HT-29 (cell line): ENCODE data around the gene RANBP1. TPM values are rescaled to one million over a fixed set of nuclear protein-coding genes. Genes with fewer than 3 reads are reported as not detected.

ENCODE experiments used
- DNase-seq: peaks from one replicate; pipeline ENCODE4 v3.0.0-alpha.2; 2015; ENCODE audit warnings: low spot score
- total RNA-seq: library from RNA; depleted of rRNA; stranded (reverse); fragments of >200 nt; shearing (Covaris generic); gene quantifications from 2 replicates; pipeline ENCODE4 v1.2.3, GENCODE V29; 2014

The RANBP1 gene
- total RNA-seq, 1 experiment from 2014 or later = 978 TPM

DNA sequence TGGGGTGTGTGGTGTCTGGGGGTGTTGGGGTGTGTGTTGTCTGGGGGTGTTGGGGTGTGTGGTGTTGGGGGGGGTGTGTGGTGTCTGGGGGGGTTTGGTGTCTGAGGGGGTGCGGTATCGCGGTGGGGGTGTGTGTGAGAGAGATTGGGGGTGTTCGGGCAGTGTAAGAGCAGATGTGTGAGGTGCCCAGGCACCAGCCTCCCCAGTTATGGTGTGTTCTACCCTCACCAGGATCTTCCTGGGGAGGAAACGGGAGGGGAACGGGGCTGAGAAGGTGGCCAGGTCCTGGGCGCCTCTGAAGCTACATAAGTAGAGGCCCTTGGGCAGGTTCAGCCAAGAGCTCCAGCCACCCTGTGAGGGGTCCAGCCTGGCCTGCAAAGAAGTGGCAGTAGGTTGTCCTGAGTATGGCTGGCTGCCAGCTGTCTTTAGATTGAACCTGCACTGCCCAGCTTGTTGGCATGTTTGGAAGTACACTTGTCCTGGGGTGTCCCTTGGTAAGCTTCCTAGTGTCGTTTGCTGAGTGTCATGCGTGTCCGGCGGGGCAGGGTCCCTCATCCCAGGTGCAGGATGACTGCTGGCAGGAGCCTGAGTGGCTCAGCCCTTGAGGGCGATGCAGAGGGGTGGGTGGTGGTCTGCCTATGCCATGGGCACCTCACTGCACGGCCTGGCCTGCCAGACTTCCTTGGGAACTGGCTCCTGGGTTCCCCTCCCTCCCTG is 7.6 kb downstream of the RANBP1 start:
- no peak for DNase-seq

GRCh38 chr22:20124083-20124787 is 8.3 kb downstream of the RANBP1 start:
- no peak for DNase-seq

GRCh38 chr22:20125201-20126174 is 9.6 kb downstream of the RANBP1 start:
- no peak for DNase-seq

GRCh38 chr22:20126284-20127029 is 10.6 kb downstream of the RANBP1 start:
- DNase-seq = no peak

- DNase-seq = no peak
Observed at GRCh38 chr22:20127318-20127868, 11.5 kb downstream of the RANBP1 start.

- peak; percentile 34 for DNase-seq
Observed at GRCh38 chr22:20127869-20128618, 12.1 kb downstream of the RANBP1 start.

- peak; percentile 42 for DNase-seq
Observed at GRCh38 chr22:20128619-20128901, 12.7 kb downstream of the RANBP1 start.

DNA sequence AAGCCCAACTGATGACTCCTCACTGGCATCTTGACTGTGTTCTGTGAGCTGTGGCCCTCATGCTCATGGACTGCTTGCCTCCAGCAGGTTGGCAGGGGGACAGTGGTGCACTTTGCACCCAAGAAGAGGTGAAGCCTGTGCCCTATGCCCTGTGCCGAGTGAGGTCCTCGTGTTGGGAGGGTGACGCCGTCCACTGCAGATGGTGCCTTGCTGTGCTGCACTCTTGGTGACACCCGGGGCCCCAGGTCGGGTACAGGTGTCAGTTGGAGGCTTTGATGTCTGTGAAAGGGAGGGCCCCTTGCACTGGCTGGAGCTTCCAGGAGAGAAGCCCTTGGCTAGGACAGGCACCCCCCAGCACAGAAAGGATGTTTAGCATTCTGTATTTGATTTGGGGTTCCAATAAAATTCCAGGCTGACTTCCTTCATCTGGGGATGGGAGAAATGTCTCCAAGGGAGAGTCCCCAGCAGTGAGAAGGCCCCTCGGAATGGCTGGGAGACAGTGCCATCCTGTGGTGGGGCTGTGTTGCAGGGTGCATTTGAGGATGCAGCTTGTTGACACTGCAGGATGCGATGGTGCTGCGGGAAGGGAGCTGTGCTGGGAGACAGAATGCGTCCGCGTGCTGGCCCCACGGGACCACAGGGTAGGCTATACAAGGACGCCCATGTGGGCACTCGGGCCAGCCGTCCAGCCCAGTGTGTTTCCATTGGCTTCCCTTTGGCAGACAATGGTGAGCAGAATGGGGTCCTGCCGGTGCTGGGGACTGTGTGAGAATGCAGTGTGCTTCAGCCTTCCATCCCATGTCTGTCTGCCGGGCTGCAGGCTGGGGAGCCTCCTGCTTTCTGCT is 13.2 kb downstream of the RANBP1 start:
- DNase-seq = peak; percentile 77

- DNase-seq = no peak
Observed at GRCh38 chr22:20129747-20130014, 13.8 kb downstream of the RANBP1 start.

GRCh38 chr22:20130319-20130718 is 14.4 kb downstream of the RANBP1 start:
- peak; percentile 86 for DNase-seq

DNA sequence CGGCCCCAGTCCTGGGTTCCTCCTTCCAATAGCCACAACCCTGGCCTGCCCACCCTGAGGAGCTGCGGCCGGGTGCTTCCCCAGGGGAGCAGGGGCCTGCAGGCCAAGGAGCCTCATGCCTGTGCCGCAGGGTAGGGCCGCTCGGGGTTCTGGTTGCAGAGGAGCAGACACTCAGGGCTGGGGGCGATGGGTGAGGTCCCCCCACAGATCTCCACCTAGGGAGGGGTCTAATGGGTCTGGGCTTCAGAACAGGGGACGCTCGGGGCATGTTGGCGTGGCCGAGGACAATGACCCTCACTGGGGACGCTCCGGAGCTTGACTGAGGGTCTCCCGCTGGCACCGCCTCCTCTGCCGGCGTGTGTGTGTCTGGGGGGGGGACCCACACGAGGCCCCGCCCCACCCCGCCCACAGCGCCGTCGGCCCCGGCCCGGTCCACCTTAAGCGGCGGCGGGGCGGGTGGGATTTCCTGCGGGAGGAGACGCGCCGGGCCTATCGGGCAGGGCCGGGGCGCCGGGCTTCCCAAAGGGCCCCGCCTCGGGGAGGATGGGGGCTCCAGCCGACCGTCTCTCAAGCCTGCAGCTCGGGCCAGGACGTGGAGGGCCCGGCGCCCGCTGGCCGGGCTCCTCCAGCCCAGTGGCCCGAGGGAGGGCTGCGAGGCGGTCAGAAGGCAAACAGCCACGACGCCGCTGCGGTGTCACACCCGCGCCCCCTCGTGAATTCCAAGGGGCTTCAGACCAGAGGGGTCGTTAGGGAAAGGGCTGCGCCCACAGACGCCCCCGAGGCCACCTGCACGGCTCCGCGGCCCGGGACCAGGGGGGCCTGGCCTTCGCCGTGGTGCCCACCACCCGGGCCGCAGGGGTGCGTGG is 15.1 kb downstream of the RANBP1 start:
- peak; percentile 81 for DNase-seq

GRCh38 chr22:20131597-20131858 is 15.6 kb downstream of the RANBP1 start, which contains the start of gene ZDHHC8:
Gene ZDHHC8, plus strand, starts transcription at chr22:20131804. Its CDS starts 144 bp downstream, at chr22:20131948.
- no peak for DNase-seq

DNA sequence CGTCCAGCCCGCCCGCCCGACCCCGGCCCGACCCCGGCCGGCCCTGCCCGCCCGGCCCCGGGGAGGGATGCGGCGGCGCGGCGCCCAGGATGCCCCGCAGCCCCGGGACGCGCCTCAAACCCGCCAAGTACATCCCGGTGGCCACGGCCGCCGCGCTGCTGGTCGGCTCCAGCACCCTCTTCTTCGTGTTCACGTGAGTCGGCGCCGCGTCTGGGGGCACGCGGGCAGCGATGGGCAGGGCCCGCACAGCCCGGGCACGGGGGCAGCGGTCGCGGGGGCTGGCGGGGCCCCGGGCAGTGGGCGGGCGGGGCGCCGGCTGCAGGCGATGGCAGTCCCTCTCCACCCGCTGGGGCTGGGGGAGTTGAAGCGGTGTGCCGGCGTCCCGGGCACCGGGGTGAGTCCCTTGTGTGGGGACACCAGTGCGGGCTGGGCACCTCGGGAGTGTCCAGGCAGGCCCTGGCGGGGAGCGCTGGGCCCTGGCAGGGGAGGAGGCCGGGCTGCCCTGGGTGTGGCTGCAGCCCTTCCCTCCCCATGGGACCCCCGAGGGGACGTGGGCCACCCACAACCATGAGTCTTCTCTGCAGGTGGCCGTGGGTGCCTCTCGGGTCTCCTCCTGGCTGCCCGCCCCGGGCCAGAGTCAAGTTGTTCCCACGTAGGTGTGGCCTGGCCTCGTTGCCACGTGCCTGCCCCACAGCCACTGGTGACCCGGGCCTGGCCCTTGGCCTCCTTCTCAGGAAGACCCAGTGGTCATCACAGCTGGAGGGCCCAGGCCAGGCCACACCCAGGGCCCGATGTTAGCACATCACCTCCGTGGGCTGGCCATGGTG is 16.2 kb downstream of the RANBP1 start:
- no peak for DNase-seq

DNA sequence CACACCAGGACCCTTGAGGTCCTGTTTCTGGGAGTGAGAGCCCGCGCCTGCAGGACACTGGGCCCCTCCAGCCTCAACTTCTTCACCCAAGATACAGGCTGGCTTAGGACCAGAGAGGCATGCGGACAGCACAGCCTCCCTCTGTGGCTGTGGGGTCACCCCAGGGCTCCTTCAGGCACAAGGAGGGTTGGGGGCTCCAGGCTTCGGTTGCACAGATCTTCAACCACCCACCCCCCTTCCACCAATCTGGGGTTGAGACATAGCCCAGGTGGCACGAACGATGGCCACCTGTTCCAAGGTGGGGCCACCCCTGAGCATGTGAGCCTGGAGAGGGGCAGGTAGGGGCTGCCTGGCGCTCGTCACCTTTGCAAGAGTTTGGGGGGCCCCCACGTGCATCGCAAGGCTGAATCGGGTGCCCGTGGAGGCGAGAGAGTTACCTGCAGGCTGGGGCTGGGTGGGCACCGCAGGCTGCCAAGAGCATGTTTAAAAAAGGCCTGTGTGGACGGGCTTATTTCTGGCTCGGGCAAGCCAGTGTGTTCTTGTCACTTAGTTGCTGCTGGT is 16.9 kb downstream of the RANBP1 start:
- DNase-seq = no peak

GRCh38 chr22:20133930-20134549 is 18.1 kb downstream of the RANBP1 start:
- no peak for DNase-seq

DNA sequence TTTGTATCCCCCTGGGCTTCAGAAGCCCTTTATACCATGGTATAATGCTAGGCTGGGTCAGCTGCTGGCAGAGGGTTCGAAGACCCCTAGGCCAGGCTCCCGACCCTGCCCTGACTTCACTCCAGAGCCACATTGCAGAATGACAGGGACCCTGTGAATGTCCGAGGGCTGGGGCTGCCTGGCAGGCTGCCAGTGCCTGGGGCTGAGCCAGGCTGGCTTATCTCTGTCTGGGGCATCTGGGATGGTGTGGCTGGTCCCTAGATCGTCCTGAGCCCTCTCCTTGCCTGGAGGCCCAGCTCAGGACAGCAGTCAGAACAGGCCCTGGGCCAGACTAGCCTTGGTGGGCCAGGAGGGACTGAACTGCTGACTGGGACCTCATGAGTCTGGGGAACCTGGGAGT is 19.4 kb downstream of the RANBP1 start:
- DNase-seq = no peak
